GM21381 (cell line): ENCODE measurements around the gene PARD3.
"Not testable (repeated sequence)": the region's sequence is repeated elsewhere in the genome, so short reads cannot be mapped to it uniquely, and the experiment has no call there.

Source experiments
- ATAC-seq: cut with Tn5 transposase; IDR thresholded peaks from one replicate; pipeline ENCODE4 v1.9.1; 2021; ENCODE audit warnings: mild to moderate bottlenecking, moderate library complexity; ENCODE audit not compliant: unreplicated experiment

PARD3 gene

DNA sequence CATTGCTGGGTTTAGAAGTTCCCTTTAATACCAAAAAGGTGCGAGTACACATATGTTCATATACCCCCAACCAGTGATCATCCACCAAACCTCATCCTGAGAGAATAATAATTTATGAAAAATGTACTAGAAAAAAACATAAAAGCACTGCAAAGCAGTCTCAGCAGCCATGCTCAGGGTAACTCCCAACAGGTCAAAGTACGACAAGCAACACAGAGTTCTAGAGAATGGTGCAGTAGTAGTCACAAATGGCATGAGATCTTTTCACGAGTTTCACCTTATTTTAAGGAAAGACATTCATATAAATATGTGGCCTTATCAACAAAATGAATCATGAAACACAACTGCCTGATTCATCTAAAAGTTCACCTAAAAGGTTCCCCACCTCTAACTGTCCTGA, 338.5 kb downstream of the PARD3 start:
- no peak for ATAC-seq

DNA sequence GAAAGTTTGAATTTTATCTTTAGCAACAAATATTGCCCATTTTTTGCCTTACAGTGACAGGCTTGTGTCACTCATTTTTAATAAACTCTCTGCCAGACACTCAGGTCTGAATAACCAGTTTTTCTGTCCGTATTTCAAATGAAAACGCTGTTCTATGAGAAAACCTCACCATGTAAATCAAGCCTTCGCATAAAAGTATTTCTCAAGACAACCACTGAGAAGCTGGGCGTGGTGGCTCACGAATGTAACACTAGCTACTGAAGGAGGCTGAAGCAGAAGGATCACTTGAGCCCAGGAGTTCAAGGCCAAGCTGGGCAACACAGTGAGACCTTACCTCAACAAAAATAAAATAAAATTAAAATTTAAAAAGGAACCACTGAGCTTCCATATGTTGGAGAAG, 339.3 kb downstream of the PARD3 start:
- ATAC-seq = no peak

DNA sequence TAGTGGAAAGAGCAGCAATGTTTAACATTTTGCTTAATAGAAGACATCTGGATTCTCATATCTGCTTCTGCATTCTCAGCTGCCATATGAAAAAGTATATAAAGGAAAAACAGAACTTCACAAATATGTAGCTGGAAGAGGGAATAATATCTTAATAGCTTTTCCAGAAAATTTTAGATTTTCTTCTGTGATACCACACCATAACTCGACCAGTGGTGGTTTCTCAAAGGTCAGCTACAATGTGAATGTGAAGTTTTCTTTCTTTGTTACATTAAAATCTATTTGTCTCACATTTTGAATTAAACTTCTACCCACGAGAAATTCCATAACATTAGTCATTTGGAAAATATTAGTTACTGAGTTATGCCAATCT, 339.8 kb downstream of the PARD3 start:
- ATAC-seq = no peak

DNA sequence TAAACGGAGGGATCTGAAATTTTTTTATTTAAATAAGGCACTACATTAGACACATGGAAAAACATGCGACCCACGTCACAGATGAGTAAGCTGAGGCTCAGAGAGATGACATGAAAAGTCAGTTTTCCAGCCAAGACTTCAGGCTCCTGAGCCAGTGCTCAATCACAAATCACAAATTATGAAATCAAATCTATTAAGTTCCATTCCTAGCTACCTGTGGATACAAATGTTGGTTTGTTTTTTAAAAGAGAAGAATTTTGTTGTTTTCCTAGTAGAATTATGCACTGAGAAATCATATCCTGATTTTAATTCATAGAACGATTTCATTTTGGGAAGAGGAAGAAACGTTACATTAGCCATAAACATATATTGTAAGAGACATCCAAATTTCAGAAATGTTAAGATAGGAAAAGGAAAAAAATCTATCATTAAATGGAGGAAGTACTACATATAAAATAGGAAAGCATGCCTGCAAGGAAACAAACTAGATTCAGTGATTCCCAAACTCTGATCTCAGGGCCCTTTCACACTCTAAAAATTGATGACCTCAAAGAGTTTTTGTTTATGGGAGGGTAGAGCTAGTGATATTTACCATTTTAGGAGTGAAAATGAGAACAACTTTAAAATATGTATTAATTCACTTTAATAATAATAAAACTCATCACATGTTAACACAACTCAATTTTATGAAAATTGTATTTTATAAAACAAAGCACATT, 340.4 kb downstream of the PARD3 start:
- ATAC-seq = no peak

DNA sequence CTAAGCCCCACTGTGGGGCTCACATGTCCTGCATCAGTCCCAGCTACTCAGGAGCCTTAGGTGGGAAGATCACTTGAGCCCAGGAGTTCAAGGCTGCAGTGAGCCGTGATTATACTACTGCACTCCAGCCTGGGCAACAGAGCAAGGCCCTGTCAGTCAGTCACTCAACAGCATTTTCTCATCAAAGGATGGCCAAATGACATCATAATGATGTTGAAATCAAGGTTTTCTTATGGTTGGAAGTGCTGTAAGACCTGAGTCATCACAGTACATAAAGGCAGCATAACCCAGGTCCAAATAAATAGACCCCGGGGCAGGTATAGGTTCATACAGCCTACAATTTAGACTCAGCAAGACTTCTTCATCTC, 341.1 kb downstream of the PARD3 start:
- no peak for ATAC-seq

DNA sequence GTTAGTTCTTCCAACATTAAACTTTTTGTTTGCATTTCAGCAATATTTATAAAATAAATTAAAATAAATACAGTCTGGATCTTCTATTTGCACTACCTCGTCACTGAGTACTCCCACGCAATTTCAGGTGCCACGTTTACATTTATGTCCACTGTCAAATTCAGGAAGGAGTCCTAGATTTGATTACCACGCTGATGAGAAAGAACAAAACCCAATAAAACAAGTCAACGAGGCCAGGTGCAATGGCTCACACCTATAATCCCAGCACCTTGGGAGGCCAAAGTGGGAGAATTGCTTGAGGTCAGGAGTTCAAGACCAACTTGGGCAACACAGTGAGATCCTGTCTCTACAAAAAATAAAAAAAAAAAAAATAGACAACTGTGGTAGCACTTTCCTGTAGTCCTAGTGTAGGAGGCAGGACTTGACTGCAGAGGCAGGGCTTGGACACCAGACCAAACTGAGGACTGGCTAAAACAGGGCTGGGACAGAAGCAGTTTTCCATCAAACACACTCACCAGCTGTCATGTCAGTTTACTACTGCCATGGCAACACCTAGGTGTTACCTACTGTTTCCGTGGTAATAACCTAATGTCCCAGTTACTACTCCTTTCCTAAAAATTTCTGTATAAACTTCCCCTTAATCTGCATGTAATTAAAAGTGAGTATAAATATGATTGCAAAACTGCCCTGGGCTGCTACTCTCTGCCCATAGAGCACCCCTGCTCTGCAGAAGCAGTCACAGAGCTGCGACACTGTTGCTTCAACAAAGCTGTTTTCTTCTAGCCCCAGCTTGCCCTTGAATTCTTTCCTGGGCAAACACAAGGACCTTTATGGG, 341.7 kb downstream of the PARD3 start:
- ATAC-seq = no peak

DNA sequence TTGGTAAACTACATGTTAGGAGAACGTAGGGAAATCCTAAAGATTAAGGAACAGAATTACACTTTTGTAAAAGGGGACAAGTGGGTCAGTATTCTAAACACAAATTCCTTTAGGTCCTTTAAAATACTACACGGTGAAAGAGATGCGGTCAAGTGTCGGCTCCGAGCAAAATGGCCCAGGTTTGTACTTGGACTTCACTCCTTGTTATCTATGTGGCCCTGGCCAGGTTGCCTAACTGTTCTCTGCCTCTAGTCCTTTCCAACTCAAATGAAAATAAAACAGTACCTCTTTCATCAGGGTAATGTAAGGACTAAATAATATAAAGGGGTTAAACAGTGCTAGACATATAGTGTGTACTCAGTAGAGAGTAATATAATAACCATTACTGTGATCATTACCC, 344.8 kb downstream of the PARD3 start:
- no peak for ATAC-seq

DNA sequence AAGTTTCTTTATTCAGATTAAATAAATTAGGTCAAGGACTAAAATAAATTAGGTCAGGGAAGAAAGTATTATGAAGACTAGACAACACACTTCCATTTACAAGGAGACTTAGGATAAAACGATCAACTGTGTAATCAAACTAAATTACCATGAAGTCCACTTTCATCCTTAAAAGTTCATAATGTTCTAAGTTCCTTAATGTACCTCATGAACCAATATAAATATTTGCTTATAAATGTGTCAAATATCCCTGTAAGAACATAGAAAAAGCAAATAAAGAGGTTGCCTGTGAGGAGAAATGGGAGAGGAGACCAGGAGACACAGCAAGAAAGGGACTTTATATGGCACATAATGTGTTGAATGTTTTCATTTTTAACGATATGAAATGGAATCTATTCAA, 345.6 kb downstream of the PARD3 start:
- ATAC-seq = no peak

DNA sequence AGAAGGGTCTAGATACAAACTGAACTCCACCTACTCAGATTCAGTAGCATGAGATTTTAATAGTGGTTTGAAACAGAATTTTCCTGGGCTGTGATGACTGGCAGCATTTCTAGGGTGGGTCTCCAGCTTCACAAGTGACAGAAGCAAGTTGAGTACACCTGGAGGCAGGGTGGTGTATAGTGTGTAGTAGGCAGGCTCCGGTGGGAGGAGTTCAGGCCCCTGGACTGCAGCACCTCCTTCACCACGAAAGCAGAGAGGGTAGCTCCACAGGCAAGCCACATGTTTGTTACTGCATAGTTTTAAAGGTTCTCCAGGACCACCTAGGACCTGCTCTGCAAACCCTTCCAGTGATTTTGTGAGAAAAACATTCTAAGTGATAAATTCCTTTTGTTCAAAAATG, 347.2 kb downstream of the PARD3 start:
- ATAC-seq = no peak

DNA sequence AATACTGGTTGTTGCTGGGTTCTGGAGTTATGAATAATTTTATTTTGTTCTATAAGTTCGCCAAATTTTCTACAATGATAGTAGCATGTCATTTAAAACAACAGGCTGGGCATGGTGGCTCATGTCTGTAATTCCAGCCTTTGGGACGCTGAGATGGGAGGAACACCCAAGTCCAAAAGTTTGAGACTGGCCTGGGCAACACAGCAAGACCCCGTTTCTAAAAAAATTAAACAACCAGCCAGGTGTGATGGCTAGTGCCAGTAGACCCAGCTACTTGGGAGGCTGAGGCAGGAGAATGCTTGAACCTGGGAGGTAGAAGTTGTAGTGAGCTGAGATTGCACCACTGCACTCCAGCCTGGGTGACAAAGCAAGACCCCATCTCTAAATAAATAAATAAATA, 347.7 kb downstream of the PARD3 start:
- no peak for ATAC-seq

DNA sequence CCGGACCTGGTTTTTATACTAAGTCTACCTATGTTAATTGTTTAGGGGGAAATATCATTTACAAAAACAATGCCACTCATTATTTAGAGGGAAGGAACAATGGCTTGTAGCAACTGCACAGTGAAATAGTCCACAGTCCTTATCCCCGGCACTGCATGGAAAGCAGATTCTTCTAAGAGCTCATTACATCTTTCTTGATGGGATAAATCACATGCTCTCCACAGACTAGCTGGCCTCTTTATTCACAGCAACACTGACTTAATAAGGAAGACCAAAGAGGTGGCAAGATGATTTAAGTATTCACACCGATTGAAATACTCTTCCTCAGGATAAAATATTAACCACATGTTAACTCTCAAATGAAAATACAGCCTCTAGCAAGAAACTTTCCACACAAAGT, 349.4 kb downstream of the PARD3 start:
- ATAC-seq = no peak

DNA sequence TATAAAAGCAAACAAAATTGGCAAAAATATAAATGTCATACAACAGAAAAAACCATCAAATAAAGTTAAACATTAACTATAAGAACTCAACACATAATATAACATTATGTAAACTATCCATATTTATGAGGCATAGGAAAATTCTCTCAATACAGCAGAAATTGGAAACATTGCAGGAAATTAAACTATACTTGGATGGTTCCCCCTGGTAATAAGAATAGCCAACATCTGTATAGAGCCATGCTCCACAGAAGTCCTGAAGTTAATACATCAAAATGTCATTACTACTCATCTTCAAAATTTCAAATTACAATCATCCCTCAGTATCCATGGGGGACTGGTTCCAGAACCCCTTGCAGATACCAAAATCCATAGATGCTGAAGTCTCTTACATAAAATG, 350.5 kb downstream of the PARD3 start:
- no peak for ATAC-seq

DNA sequence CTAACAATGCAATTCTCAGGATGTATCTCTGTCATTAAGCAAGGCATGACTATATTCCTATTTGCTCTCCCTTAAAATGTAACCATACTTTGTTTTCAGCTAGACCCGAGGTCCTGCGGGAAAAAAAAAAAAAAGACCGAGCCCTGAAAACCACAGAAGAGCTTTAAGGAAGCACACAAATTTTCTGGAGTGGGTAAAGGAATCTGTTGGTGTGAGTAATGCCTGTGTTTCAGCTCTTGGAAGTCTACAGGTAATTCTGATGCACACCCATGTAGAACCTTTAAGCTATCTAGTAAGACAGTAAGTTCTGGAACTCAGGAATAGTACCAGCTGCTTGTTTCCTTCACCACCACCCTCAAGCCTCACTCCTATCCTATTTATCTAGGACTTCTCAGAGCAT, 351.1 kb downstream of the PARD3 start:
- ATAC-seq = no peak

DNA sequence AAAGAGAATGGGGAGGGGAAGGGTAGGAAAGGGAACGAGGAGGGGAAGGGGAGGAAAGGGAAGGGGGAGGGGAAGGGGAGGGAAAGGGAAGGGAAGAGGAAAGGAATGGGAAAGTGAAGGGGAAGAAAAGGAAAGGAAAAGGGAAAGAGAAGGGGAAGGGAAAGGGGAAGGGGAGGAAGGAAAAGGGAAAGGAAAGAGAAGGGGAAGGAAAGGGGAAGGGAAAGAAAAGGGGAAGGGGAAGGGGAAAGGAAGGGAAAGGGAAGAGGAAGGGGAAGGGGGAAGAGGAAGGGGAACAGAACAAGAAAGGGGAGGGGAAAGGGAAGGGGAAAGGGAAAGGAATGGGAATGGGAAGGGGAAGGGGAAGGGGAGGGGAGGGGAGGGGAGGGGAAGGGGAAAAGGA, 352.1 kb downstream of the PARD3 start:
- no peak for ATAC-seq

DNA sequence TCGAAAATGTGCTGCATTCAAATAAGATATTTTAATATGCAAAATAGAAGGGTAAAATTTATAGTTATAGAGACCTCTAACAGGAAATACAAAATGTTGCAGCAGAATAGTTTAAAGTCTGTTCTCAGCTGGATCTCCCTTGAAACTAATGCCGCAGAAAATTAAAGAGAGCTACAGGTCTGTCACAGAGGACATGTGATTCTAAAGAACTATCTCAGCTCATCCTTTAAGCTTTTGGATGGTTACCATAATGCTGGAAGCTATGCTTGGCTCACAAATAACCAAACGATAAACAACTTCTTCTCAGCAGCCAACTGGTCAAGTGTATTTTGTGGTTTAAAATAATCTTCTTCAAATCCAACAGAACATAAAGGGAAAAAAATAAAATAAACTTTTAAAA, 353.0 kb downstream of the PARD3 start:
- no peak for ATAC-seq

DNA sequence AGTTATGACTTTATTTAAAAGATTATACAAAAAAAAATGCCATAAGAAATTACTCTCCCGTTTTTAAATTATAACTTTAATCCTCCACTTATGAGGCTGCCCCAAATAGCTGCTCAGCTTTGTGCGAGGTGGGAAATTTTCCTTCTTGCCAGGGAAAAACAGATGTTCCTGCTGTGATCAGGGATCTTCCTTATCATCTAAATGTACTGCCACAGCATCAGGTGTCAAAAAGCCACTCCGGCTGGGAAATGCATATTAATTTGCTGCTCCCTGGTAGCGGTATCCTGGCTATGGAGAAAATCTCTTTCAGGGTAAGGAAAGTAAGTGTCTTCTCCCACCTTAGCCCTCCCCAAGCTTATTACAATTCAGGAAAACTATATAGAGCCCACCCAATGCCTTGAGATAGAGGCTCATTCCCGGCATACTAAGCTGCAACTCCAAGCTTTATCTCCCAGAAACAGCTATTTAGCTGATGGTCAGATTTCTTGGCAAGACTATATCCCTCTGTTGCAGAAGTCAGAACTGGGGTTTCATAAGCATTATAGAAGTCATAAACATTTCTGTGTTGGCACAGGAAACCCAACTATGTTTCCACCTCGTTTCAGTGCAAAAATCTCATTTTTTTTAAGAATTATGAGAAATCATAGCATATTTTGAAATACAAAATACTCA, 360.4 kb downstream of the PARD3 start:
- ATAC-seq = no peak

DNA sequence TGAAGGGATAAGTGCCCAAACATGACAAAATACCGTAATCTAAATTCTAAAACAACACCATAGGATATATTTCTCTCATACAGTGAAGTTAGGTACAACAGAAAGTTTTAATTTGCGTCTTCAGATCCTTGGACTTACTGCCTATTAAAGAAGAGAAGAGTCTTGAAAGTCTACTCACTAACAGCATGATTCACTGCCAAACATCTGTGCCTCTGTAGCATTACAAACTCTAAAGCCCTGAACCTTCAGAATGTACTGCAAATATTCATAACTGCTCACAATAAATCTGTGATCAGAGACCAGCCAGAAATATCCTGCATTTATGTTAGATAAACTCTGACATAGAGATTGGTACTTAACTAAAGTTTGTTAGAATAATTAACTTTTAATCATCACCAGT, 365.3 kb downstream of the PARD3 start:
- no peak for ATAC-seq

DNA sequence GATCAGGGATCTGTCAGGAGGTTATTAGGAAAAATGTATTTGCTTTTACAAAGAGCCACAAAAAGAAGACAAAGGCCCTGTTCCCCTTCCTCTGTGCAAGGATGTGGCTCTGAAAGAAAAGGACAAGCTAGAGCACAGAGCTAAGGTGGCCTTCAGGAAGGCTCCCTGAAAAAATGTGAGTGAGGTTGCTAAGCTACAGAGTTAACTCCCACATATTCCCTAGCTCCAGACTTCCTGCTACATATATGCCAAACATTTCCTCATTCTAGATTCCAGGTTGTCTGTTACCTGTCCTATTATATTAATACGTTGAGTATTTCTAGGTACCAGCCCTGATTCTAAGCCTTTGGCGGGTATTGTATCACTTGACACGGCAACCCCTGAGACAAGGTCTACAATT, 369.0 kb downstream of the PARD3 start:
- no peak for ATAC-seq

DNA sequence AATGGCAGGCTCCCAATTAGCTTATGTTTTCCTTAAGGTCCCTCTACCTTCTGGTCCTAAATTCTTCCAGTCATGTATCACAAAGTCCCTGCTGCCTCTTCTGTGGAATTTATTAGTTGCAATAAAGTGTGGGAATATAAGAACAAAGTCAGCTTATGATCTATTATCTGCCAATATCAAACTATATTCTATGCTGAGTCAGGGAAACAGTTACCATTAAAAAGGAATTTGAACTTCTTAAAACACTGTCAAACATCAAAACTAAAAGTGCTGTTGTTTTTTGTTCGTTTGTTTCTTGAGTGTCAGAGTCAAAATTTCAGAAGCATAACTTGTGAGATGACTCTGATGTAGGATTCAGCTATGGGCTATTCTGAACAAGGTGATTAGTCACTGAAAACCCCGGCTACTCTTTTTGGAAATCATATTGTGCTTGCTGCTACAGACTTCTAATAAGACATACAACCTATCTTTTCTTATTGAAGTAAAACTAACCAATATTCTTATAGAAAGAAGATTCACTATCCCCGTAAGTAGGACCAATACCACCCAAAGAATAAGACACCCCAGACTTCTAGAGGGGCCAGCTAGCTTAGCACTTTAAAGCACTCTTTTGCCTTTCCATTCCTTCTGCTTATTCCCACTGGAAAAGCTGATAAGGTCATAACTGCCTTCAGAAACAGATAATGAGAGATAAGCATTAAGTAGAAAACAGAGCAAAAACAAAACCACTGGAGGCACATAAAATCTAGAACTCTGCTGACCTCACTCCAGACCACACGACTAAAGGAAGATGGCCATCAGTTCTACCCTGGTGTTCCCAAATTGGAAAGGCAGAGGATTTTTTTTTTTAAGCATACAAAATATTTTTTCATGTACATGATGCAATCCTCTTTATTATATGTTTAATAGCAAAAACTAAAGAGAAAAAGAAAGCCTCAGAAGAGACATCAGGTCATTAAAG, 370.6 kb downstream of the PARD3 start:
- no peak for ATAC-seq

DNA sequence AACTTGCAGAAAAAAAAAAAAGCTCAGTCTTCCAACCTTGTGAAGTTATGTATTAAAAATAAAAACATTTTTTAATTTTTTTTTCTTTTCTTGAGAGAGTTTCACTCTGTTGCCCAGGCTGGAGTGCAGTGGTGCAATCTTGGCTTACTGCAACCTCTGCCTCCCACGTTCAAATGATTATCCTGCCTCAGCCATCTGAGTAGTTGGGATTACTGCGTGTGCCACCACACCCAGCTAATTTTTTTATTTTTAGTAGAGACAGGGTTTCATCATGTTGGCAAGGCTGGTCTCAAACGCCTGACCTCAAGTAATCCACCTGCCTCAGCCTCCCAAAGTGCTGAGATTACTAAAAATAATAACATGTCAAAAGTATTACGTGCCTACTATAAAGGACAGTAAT, 375.7 kb downstream of the PARD3 start:
- ATAC-seq = not testable (repeated sequence)

DNA sequence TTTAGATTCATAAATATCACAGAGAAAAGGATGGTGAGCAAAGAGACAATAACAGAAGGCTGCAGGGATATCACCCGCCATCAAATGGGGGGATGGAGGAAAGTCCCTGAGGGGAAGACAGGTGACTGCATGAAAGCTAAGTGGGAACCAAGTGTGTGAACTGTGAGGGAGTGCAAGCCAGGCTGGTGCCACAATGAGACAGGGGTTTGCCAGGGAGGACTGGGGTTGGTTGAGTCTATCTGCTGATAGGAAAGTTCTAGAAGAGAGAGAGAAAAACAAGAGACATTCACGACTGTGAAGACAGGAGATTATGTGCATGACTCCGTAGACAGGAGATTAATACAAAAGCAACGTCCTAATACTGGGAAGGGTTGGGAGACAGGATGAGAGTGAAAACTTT, 376.4 kb downstream of the PARD3 start:
- no peak for ATAC-seq
